ENCODE results near the gene IGF2.
"Not testable (repeated sequence)": the region's sequence is repeated elsewhere in the genome, so short reads cannot be mapped to it uniquely, and the experiment has no call there.

IGF2 gene

DNA sequence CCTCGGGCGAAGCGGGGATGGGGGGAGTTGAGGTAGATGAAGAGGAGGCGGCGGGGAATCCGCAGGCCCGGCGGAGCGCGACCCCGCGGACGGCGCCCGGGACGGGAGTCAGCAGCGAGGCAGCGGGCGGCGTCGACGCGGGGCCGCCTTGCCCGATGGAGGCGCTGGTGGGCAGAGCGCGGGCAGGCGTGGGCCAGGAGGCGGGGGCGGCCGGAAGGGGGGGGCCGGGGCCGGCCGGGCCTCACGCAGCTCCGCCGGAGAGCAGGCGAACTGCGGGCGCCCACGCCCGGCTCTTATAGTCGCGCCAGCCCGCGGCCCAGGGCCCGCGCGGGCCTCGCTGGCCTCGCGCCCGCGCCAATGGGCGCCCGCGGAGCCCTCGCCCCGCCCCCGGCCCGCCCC, at the start of gene IGF2:
Gene IGF2 (minus strand): TSS at position 267 of the 399 bp plus-strand sequence. CDS start 3,866 bp downstream, outside the sequence.
- peak; percentile 49 for DNase-seq

GRCh38 chr11:2188745-2189144, 49.6 kb upstream of the IGF2 start:
- no peak for DNase-seq

- no peak for DNase-seq
These were observed 48.1 kb upstream of the IGF2 start for GRCh38 chr11:2187280-2187707.

DNA sequence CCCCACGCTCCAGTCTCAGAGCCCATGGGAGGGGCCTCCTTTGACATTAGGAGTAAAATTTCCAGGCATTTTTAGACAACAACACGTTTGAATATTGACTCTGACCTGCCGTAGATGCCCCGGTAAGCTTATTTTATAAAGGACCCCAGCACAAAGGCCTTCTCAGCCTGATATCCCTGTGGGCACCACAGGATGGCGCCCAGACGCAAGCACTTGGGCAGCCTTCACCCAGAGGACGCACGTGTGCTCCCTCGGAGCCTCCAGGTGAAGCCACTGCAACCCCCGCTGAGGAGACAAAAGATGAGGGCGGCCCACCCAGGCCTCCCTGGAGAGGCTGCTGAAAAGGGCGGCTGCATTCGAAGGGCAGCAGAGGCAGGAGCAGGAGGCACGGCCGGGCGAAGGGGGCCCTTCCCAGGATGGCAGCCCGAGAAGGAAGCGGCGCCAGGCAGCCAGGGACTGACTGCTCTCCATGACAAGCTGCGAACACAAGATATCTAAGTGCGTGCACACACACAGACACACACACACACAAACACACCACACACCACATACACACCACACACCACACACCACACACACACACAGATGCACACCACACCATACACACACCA, 47.6 kb upstream of the IGF2 start:
- peak; percentile 35 for DNase-seq

DNA sequence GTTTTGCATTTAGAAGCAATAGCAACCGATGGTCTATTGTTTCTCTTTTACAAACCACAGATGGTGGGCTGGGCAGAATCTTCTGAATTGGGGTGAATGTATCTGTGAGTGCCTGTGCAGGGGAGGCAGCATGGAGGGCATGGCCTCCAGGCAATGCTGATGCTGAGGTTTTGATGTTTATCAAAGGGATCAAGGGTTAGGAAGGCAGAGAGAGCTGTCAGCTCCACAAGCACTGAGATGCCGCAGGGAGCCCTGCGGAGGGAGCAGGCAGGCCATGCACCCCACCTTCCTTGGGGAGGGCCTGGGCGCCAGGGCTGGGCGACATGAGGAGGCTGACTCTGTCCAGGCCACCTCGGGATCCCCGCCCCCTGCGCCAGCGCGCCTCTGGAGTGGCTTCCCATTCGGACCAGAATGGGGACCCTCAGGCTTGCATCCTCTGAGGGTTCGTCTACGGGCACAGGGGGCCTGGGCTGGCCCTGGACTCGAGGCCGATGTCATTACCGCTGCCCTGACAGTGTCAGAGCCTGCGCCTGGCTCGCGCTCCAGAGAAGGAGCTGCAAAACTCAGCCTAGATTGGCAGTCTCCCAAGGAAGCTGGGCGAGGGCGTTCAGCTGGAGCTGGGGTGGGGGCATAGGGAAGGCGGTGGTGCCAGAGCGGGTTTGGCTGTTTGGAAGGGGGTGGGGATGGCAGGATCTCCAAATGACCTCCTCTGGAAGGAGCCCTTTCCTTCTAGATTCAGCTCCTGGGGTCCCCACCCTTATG, 46.3 kb upstream of the IGF2 start:
- DNase-seq = peak; percentile 9

GRCh38 chr11:2182692-2183474, 43.7 kb upstream of the IGF2 start:
- DNase-seq = no peak

DNA sequence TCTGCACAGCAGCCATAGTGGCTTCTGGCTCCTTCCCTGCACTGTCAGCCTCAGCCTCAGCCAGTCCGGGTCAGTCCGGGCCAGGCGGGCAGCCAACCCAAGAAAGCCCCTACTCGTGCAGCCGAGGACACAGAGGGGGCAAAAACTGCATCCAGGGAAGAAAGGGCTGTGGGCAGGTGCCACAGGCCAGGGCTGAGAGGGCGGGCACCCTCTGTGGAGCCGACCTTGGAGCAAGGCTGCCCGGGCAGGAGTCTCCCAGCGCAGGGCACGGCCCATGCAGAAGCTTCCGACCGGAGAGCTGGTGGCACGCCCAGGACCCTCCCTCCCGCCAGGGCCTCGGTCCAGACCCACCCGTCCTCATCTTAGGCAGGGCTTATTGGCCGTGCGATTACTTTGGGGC, 42.9 kb upstream of the IGF2 start:
- no peak for DNase-seq

GRCh38 chr11:2180789-2181370, 41.7 kb upstream of the IGF2 start:
- DNase-seq = no peak

- no peak for DNase-seq
These were observed 41.2 kb upstream of the IGF2 start for GRCh38 chr11:2180347-2180746.

- DNase-seq = no peak
These were observed 40.3 kb upstream of the IGF2 start for GRCh38 chr11:2179516-2179915.

GRCh38 chr11:2178906-2179494, 39.8 kb upstream of the IGF2 start:
- DNase-seq = no peak

DNA sequence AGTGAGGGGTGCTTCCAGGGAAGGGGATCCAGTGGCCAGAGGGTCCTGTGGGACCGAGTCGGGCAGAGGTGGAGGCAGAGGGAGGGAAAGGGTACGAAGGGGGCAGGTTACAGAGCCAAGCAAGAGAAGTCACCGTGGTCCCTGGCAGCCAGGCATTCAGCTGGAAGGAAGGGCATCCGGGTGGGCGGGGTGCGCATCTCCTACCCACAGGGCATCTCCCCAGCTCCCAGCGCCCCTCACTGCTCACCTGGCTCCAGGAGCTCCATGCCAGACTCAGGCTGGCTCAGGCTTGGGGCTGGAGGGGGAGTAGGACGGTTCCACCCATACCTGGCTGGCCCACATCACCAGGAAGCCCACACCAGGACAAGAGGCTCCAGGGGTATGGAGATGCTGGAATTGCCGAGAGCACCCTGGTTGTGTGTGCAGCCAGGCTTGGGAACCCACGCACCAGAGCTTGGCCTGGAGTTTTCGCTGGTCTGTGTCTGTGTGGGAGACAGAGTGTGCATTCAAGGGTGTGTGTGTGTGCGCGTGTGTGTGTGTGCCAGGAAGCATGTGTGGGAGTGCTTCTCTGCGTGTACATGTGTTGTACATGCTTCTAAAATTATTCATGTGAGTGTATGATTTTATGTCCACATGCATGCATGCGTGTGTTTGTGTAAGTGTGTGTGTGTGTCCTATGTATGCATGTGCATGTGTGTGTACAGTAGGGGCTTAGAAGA, 39.0 kb upstream of the IGF2 start:
- not testable (repeated sequence) for DNase-seq

DNA sequence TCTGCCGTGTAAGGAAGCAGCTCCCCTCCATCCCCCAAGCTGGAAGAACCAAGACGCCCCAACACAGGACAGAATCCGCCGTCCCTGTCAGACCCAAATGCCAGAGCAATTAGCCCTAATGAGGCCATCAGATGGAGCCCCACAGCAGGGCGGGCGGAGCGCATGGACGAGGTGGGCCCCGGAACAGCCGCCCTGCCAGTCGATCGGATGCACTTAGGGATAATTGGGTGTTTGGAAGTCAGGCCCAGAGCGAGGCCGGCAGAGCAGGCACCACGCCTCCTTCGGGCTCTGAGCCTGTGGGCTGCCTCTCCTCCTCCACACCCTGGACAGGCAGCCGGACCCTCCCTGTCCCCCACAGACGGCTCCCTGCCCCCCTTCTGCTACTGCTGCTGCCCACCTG, 37.9 kb upstream of the IGF2 start:
- no peak for DNase-seq

DNA sequence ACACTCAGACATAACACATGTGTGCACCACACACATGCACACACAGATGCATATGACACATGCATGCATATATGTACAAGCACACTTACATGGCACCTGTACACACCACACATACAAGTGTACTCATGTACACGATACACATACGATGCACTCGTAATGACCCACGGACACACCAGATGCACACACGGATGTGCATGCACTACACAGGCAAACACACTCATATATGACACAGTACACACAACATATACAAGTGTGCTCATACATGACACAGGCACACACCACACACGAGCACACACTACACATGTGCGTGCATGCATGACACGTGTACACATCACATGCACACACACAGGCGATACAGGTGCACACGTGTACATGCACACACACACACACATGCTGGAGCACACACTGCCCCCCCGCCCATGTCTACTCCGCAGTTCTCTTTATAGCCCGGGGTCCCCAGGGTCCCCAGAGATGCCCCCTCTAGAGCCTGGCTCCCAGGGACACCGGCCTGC, 37.3 kb upstream of the IGF2 start:
- DNase-seq = no peak

DNA sequence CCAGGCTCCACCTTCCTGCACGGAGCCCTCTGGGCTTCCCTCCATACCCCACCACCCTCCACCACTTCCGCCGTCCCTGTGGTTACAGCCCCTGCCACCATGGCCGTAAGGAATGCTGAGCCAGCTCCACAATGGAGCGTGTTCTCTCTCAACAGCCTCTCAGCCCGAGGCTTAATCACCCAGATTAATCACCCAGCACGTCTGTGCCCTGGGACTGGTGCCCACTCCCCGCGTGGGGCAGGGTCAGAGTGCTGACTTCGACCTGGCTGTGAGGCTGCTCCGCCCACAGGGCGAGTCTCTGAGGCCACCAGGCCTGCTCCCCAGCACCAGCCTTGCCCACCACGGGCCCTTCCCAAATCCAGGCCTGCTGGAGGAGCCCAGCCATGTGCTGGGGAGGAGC, 36.5 kb upstream of the IGF2 start:
- DNase-seq = no peak

DNA sequence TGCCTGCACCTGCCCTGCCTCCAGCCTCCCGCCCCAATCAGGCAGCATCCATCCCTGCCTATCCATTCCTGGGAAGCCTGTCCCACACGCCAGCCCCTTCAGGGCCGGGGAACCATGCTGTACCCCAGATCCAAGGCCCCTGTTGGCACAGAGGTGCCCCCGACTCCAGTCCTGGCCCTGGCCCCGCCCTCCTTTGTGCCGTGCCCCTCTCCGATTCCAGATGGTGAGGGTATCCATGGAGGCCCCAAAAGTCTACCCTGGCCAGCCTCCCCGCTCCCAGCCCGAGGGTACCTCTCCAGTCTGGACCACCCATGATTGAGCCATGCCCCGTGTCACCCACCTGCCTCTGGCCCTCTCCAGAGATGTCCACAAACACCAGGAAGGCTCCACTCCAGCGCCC, 35.2 kb upstream of the IGF2 start:
- DNase-seq = no peak

DNA sequence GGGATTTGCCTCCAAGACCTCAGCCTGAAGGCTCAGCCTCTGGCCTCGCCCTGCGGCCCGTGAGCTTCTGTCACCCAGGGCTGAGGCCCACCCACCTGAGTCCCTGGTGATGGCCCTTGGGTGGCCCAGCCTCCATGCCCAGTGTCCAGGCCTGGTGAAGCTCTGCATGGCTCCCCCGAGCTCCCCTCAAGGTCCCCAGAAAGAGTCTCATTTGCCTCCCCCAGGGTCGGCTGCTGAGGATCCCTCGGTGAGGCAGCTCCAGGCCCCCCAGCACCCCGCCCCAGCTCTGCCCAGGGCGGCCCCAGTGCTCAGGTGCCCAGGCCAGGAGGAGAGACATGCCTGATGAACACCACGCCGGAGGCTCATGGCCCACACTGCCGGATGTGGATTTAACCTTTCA, 34.6 kb upstream of the IGF2 start:
- DNase-seq = no peak

DNA sequence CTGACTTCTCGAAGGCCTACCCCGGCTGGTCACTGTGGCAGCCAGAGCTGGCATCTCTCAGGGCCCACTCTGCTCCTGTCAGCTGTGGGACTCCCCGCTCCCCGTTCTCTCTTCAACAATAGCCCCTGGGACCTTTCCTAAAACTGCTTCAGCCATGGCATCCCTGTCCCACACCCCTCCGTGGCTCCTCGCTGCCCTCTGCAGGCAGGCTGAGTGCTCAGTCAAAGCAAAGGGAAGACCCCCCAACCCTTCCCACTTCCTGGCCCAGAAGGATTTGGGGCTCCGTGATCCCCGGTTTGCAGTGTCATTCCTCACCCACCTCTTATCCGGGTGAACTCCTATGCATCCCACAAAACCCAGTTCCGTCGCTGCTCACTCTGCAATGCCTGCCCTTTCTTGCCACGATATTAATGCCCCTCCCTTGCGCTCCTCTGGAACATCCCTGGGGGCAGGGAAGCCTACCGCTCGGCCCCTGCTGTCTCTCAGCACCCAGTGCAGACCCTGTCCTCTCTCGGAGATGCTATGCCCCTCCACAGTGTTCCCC, 34.0 kb upstream of the IGF2 start:
- DNase-seq = no peak

GRCh38 chr11:2172676-2173075, 33.5 kb upstream of the IGF2 start:
- DNase-seq = no peak

DNA sequence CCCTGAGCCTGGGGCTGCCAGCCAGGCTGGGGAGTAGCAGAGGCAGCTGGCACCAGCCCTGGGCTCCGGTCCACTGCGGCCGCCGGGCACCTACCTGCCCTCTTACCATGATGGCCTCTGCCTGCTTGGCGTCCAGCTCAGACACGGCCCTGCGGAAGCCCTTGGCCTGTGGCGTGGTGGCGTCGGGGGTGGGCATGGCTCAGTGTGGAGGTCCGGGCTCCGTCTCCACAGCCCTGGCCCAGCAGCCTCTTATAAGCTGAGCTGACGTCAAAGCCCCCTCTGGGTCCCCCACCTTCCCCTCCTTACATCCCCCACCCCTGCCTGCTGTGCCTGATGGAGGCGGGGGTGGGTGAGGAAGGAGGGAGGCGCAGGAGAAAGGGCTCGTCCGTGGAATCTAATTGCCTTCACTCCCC, 32.4 kb upstream of the IGF2 start, which contains the start of gene TH:
Gene TH (minus strand): TSS at position 225 of the 413 bp plus-strand sequence. CDS start 29 bp downstream, at position 196.
- no peak for DNase-seq
